SK-N-SH treated with all-trans-retinoic acid at 6 μM for 48 hours (cell line): ENCODE measurements around the gene RRAGD.

Source experiments
- ATAC-seq: fragments of 200-7000 bp; cut with Tn5 transposase; 3 replicates; pipeline ENCODE4 v1.9.1; 2020; ENCODE audit warnings: mild to moderate bottlenecking, moderate library complexity
- BACH2 ChIP-seq: fragments of 250-450 bp; sonication (Bioruptor Pico); IDR thresholded peaks from 2 replicates; pipeline ENCODE4 v1.9.0; 2021; ENCODE audit warnings: mild to moderate bottlenecking, borderline replicate concordance
- CSDC2 ChIP-seq: fragments of 250-450 bp; sonication (Bioruptor Pico); IDR thresholded peaks from 2 replicates; pipeline ENCODE4 v1.5.0; 2020; ENCODE audit warnings: mild to moderate bottlenecking, moderate library complexity
- CSRNP3 ChIP-seq: fragments of 250-450 bp; sonication (Bioruptor Pico); IDR thresholded peaks from 2 replicates; pipeline ENCODE4 v1.5.1; 2021; ENCODE audit warnings: mild to moderate bottlenecking, moderate library complexity
- ESRRG ChIP-seq: fragments of 250-450 bp; sonication (Bioruptor Pico); IDR thresholded peaks from 2 replicates; pipeline ENCODE4 v1.6.1; 2021; ENCODE audit warnings: mild to moderate bottlenecking
- GLIS3 ChIP-seq: fragments of 250-450 bp; sonication (Bioruptor Pico); IDR thresholded peaks from 2 replicates; pipeline ENCODE4 v1.5.0; 2020; ENCODE audit warnings: mild to moderate bottlenecking, moderate library complexity
- ISL1 ChIP-seq: fragments of 250-450 bp; sonication (Bioruptor Pico); IDR thresholded peaks from 2 replicates; pipeline ENCODE4 v2.1.2; 2022; ENCODE audit warnings: mild to moderate bottlenecking, moderate library complexity
- OSR1 ChIP-seq: fragments of 250-450 bp; sonication (Bioruptor Pico); IDR thresholded peaks from 2 replicates; pipeline ENCODE4 v1.8.0; 2022; ENCODE audit warnings: moderate library complexity, mild to moderate bottlenecking, inconsistent platforms
- POU6F1 ChIP-seq: fragments of 250-450 bp; sonication (Bioruptor Pico); IDR thresholded peaks from 2 replicates; pipeline ENCODE4 v1.8.0; 2021; ENCODE audit warnings: low read depth, mild to moderate bottlenecking, moderate library complexity, borderline replicate concordance
- PPARA ChIP-seq: fragments of 250-450 bp; sonication (Bioruptor Pico); IDR thresholded peaks from 2 replicates; pipeline ENCODE4 v1.5.0; 2020; ENCODE audit warnings: mild to moderate bottlenecking, borderline replicate concordance
- RARB ChIP-seq: fragments of 250-450 bp; sonication (Bioruptor Pico); IDR thresholded peaks from 2 replicates; pipeline ENCODE4 v1.8.0; 2021; ENCODE audit warnings: mild to moderate bottlenecking, moderate library complexity
- SNAI2 ChIP-seq: fragments of 250-450 bp; sonication (Bioruptor Pico); IDR thresholded peaks from 2 replicates; pipeline ENCODE4 v1.5.0; 2020; ENCODE audit warnings: mild to moderate bottlenecking, moderate library complexity
- TCF4 ChIP-seq: fragments of 250-450 bp; sonication (Bioruptor Pico); IDR thresholded peaks from 2 replicates; pipeline ENCODE4 v1.8.0; 2021; ENCODE audit warnings: mild to moderate bottlenecking, moderate library complexity, borderline replicate concordance
- TOX ChIP-seq: fragments of 250-450 bp; sonication (Bioruptor Pico); IDR thresholded peaks from 2 replicates; pipeline ENCODE4 v1.8.0; 2021; ENCODE audit warnings: mild to moderate bottlenecking, moderate library complexity, borderline replicate concordance
- TSHZ2 ChIP-seq: fragments of 250-450 bp; sonication (Bioruptor Pico); IDR thresholded peaks from 2 replicates; pipeline ENCODE4 v1.5.0; 2020; ENCODE audit warnings: mild to moderate bottlenecking, moderate library complexity
- ZC3H10 ChIP-seq: fragments of 250-450 bp; sonication (Bioruptor Pico); IDR thresholded peaks from 2 replicates; pipeline ENCODE4 v1.5.1; 2021; ENCODE audit warnings: mild to moderate bottlenecking, moderate library complexity
- ZFP3 ChIP-seq: fragments of 250-450 bp; sonication (Bioruptor Pico); IDR thresholded peaks from 2 replicates; pipeline ENCODE4 v1.5.0; 2020; ENCODE audit warnings: mild to moderate bottlenecking, moderate library complexity
- ZFP30 ChIP-seq: fragments of 450-650 bp; formaldehyde crosslinking; IDR thresholded peaks from 2 replicates; pipeline ENCODE4 v1.5.0; 2022; ENCODE audit warnings: mild to moderate bottlenecking, moderate library complexity
- ZNF565 ChIP-seq: fragments of 450-650 bp; formaldehyde crosslinking; conservative IDR thresholded peaks from 2 replicates; pipeline ENCODE4 v1.5.0; 2020; ENCODE audit warnings: low read depth, mild to moderate bottlenecking, moderate library complexity
- ZNF70 ChIP-seq: fragments of 450-650 bp; formaldehyde crosslinking; IDR thresholded peaks from 2 replicates; pipeline ENCODE4 v1.5.0; 2020; ENCODE audit warnings: mild to moderate bottlenecking, moderate library complexity
- ZNF8 ChIP-seq: fragments of 450-650 bp; formaldehyde crosslinking; IDR thresholded peaks from 2 replicates; pipeline ENCODE4 v1.5.0; 2020; ENCODE audit warnings: mild to moderate bottlenecking, moderate library complexity
- TF ChIP-seq, protein P1 (sequence below): fragments of 250-450 bp; sonication (Bioruptor Pico); IDR thresholded peaks from 2 replicates; pipeline ENCODE4 v1.5.1; 2020; ENCODE audit warnings: low read depth, mild to moderate bottlenecking, moderate library complexity
- TF ChIP-seq, protein P2 (sequence below): fragments of 250-450 bp; sonication (Bioruptor Pico); IDR thresholded peaks from 2 replicates; pipeline ENCODE4 v1.8.0; 2020; ENCODE audit warnings: mild to moderate bottlenecking, moderate library complexity, borderline replicate concordance

The RRAGD gene

DNA sequence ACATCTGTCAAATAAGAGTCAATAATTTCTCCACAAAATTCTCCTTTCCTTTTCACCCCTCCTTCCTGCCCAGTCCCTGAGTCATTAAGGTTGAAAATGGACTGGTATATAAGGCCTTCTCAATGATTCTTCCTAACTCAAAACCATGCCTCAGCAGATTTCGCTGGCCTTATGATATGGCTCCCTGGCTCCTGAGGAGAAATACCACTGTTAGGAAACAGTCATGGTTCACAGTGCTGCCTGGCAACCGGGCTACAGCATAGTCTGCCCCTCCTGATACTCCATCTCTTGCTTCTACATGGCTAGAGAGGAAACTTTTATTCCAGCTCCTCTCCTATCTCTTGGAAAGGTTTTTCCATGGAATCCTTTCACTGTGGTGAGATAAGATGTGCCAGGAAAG lies 64.2 kb downstream of the RRAGD start:
- ATAC-seq, result no peak
- TF ChIP-seq SNAI2 (CRISPR knock-in tag) (no peak), POU6F1 (CRISPR knock-in tag) (no peak), TOX (no peak), ESRRG (CRISPR knock-in tag) (no peak), TCF4 (CRISPR knock-in tag) (no peak), ZNF70 (CRISPR knock-in tag) (no peak), ZFP30 (CRISPR knock-in tag) (no peak), RARB (no peak), ZNF8 (no peak), TSHZ2 (CRISPR knock-in tag) (no peak), PPARA (CRISPR knock-in tag) (no peak), OSR1 (no peak), GLIS3 (CRISPR knock-in tag) (no peak), ZFP3 (CRISPR knock-in tag) (no peak), ZNF565 (CRISPR knock-in tag) (no peak), ZC3H10 (CRISPR knock-in tag) (no peak), CSDC2 (CRISPR knock-in tag) (no peak)
- TF ChIP-seq, protein P1, sequence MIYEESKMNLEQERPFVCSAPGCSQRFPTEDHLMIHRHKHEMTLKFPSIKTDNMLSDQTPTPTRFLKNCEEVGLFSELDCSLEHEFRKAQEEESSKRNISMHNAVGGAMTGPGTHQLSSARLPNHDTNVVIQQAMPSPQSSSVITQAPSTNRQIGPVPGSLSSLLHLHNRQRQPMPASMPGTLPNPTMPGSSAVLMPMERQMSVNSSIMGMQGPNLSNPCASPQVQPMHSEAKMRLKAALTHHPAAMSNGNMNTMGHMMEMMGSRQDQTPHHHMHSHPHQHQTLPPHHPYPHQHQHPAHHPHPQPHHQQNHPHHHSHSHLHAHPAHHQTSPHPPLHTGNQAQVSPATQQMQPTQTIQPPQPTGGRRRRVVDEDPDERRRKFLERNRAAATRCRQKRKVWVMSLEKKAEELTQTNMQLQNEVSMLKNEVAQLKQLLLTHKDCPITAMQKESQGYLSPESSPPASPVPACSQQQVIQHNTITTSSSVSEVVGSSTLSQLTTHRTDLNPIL (CRISPR knock-in tag), result no peak
- TF ChIP-seq, protein P2, sequence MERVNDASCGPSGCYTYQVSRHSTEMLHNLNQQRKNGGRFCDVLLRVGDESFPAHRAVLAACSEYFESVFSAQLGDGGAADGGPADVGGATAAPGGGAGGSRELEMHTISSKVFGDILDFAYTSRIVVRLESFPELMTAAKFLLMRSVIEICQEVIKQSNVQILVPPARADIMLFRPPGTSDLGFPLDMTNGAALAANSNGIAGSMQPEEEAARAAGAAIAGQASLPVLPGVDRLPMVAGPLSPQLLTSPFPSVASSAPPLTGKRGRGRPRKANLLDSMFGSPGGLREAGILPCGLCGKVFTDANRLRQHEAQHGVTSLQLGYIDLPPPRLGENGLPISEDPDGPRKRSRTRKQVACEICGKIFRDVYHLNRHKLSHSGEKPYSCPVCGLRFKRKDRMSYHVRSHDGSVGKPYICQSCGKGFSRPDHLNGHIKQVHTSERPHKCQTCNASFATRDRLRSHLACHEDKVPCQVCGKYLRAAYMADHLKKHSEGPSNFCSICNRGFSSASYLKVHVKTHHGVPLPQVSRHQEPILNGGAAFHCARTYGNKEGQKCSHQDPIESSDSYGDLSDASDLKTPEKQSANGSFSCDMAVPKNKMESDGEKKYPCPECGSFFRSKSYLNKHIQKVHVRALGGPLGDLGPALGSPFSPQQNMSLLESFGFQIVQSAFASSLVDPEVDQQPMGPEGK (CRISPR knock-in tag), result no peak

DNA sequence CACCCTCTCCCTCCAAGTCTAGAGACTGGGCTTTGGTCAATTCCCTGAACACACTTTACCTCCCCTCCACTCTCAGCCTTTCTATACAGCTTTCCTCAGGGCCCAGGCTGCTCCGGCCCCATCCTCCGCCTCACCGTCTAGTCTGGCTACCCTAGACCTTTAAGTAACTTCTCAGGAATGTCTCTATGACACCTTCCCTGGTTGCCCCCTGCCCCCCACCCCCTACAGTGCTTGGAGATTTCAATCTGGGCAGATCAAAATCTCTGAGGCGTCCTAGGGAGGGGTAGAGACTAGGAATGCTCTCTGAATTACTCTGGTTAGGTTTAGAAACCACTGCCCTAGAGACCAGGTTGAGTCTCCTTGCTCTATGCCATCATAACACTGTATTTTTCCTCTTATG lies 65.6 kb downstream of the RRAGD start:
- TF ChIP-seq ZC3H10 (CRISPR knock-in tag), result no peak
- no peak for TF ChIP-seq ZNF70 (CRISPR knock-in tag)
- no peak for TF ChIP-seq CSDC2 (CRISPR knock-in tag)
- TF ChIP-seq ISL1 (CRISPR knock-in tag), result no peak
- no peak for TF ChIP-seq OSR1
- no peak for TF ChIP-seq POU6F1 (CRISPR knock-in tag)
- no peak for TF ChIP-seq RARB
- TF ChIP-seq CSRNP3, result no peak
- TF ChIP-seq BACH2 (CRISPR knock-in tag), result no peak
- TF ChIP-seq, protein P2 (CRISPR knock-in tag), result no peak
- no peak for TF ChIP-seq SNAI2 (CRISPR knock-in tag)
- ATAC-seq, result no peak
